Endothelial cell of umbilical vein (primary cell): Measurements from ENCODE around the gene ARHGEF37.

ENCODE experiments used
- EZH2 ChIP-seq: IDR thresholded peaks from 2 replicates; pipeline ENCODE4 v1.6.1; 2012; ENCODE audit warnings: borderline replicate concordance, low read depth, mild to moderate bottlenecking, moderate library complexity, low read length, inconsistent platforms; ENCODE audit not compliant: severe bottlenecking
- TF ChIP-seq, protein P1 (sequence below), 2 donors: IDR thresholded peaks; 1 replicate in 1 of 2; 2 replicates in 1 of 2; pipeline ENCODE4 v1.5.1; 2011; ENCODE audit warnings: low read length in 2 of 2, mild to moderate bottlenecking in 2 of 2, moderate library complexity in 2 of 2, control low read depth in 1 of 2, inconsistent platforms in 1 of 2, low read depth in 1 of 2; ENCODE audit not compliant: insufficient read depth in 1 of 2; ENCODE audit errors: extremely low read depth in 1 of 2

DNA sequence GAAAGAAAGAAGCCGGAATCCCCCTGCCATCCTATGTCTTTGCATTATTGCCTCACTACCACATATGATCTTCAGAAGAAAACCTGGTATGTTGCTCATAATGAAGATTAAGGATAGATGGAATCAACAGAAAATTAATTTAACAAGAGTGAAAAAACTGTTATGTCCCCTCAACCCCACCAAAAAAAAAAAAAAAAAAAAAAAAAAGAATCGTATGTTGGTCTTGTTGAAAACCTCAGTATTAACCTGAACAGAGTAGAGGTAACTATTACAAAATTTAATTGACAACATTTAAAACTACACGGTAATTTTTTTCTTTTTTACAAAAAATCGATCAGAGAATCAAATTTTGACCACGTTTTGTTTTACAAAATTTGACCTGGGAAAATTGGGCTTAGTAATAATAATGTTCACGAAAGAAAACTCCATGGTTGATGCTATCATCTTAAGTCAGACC is 29.2 kb upstream of the ARHGEF37 start:
- TF ChIP-seq, protein P1, sequence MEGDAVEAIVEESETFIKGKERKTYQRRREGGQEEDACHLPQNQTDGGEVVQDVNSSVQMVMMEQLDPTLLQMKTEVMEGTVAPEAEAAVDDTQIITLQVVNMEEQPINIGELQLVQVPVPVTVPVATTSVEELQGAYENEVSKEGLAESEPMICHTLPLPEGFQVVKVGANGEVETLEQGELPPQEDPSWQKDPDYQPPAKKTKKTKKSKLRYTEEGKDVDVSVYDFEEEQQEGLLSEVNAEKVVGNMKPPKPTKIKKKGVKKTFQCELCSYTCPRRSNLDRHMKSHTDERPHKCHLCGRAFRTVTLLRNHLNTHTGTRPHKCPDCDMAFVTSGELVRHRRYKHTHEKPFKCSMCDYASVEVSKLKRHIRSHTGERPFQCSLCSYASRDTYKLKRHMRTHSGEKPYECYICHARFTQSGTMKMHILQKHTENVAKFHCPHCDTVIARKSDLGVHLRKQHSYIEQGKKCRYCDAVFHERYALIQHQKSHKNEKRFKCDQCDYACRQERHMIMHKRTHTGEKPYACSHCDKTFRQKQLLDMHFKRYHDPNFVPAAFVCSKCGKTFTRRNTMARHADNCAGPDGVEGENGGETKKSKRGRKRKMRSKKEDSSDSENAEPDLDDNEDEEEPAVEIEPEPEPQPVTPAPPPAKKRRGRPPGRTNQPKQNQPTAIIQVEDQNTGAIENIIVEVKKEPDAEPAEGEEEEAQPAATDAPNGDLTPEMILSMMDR (IDR thresholded peaks at IDR 0.05; ENCODE audit: extremely low read depth in 1 of 2, insufficient read depth in 1 of 2, low read depth in 1 of 2, low read length in 2 of 2): no peak
- TF ChIP-seq EZH2: no peak
